ENCODE measurements around the gene ADAMTS16. TPM values are rescaled to one million over a fixed set of nuclear protein-coding genes. Genes with fewer than 3 reads are reported as not detected.

ADAMTS16 gene
- total and polyA plus RNA-seq, 2 experiments from 2014 or later: 0.11 TPM

GRCh38 chr5:5344051-5344571, 204.0 kb downstream of the ADAMTS16 start:
- peaks cover 22% of the 10 kb centered on the region for H3F3A ChIP-seq (ENCODE audit: insufficient read depth)
- H2AFZ ChIP-seq: no peak overlapping the region
- no peaks in the 10 kb centered on the region for H3K9me2 ChIP-seq (ENCODE audit: insufficient read depth)
- no peaks in the 10 kb centered on the region for H3K36me3 ChIP-seq (ENCODE audit: low read depth)
- H3K4me1 ChIP-seq (ENCODE audit: insufficient read depth): peaks cover 32% of the 10 kb centered on the region
- WGBS, 2 experiments (ENCODE audit: low coverage in 1 of 2, low lambda C conversion rate in 2 of 2, missing lambda C conversion rate in 2 of 2): 86 to 92% methylated on average over 4 of the region's 4 CpGs
- no peaks in the 10 kb centered on the region for H3K79me2 ChIP-seq (ENCODE audit: insufficient read depth)
- no peaks in the 10 kb centered on the region for H3K9me3 ChIP-seq (ENCODE audit: low read depth)
- in situ Hi-C loops (cut with MboI): no loop called here
- H3K4me3 ChIP-seq: no peak overlapping the region
- H3K27me3 ChIP-seq (replicated peaks; ENCODE audit: insufficient read depth): peaks cover 5% of the 10 kb centered on the region; the same call in 1 of the 2 replicates
- H3K9ac ChIP-seq: no peak overlapping the region
- no peaks in the 10 kb centered on the region for H4K20me1 ChIP-seq (ENCODE audit: insufficient read depth)
- DNase-seq: no peak
- no peak overlapping the region for H3K27ac ChIP-seq
- no peak overlapping the region for H3K4me2 ChIP-seq (ENCODE audit: unreplicated experiment)
- TF ChIP-seq EZH2phosphoT487 (IDR thresholded peaks at IDR 0.05; ENCODE audit: insufficient read depth, low read depth) (no peak), EZH2 (IDR thresholded peaks at IDR 0.05; ENCODE audit: insufficient read depth, poor library complexity, severe bottlenecking) (no peak)

- Histone ChIP-seq H3K4me3 (no peak overlapping the region), H3K9me3 (ENCODE audit: low read depth) (no peaks in the 10 kb centered on the region), H3K9me2 (ENCODE audit: insufficient read depth) (no peaks in the 10 kb centered on the region), H3K27me3 (replicated peaks; ENCODE audit: insufficient read depth) (peaks cover 9% of the 10 kb centered on the region; the same call in 1 of the 2 replicates), H3K36me3 (ENCODE audit: low read depth) (no peaks in the 10 kb centered on the region), H4K20me1 (ENCODE audit: insufficient read depth) (no peaks in the 10 kb centered on the region), H3K9ac (no peak overlapping the region), H3K4me2 (ENCODE audit: unreplicated experiment) (no peak overlapping the region), H3F3A (ENCODE audit: insufficient read depth) (peaks cover 21% of the 10 kb centered on the region), H3K27ac (no peak overlapping the region), H2AFZ (no peak overlapping the region), H3K4me1 (ENCODE audit: insufficient read depth) (peaks cover 30% of the 10 kb centered on the region), H3K79me2 (ENCODE audit: insufficient read depth) (no peaks in the 10 kb centered on the region)
- 75% methylated on average over 5 of the region's 5 CpGs for WGBS, 2 experiments (ENCODE audit: low coverage in 1 of 2, low lambda C conversion rate in 2 of 2, missing lambda C conversion rate in 2 of 2)
- DNase-seq: no peak
- in situ Hi-C loops (cut with MboI): no loop called here
- TF ChIP-seq EZH2 (IDR thresholded peaks at IDR 0.05; ENCODE audit: insufficient read depth, poor library complexity, severe bottlenecking) (no peak), EZH2phosphoT487 (IDR thresholded peaks at IDR 0.05; ENCODE audit: insufficient read depth, low read depth) (no peak)
These were observed 204.5 kb downstream of the ADAMTS16 start for GRCh38 chr5:5344606-5345005.

GRCh38 chr5:5347442-5347841, 207.3 kb downstream of the ADAMTS16 start:
- Histone ChIP-seq H2AFZ (no peak overlapping the region), H3F3A (ENCODE audit: insufficient read depth) (peaks cover 5% of the 10 kb centered on the region), H3K36me3 (ENCODE audit: low read depth) (no peaks in the 10 kb centered on the region), H3K27me3 (replicated peaks; ENCODE audit: insufficient read depth) (peaks cover 9% of the 10 kb centered on the region; the same call in 1 of the 2 replicates), H3K4me1 (ENCODE audit: insufficient read depth) (peaks cover 4% of the 10 kb centered on the region), H3K9me3 (ENCODE audit: low read depth) (no peaks in the 10 kb centered on the region), H3K9ac (no peak overlapping the region), H3K27ac (no peak overlapping the region), H3K79me2 (ENCODE audit: insufficient read depth) (no peaks in the 10 kb centered on the region), H3K9me2 (ENCODE audit: insufficient read depth) (no peaks in the 10 kb centered on the region), H4K20me1 (ENCODE audit: insufficient read depth) (no peaks in the 10 kb centered on the region), H3K4me3 (no peak overlapping the region), H3K4me2 (ENCODE audit: unreplicated experiment) (no peak overlapping the region)
- TF ChIP-seq EZH2phosphoT487 (IDR thresholded peaks at IDR 0.05; ENCODE audit: insufficient read depth, low read depth) (no peak), EZH2 (IDR thresholded peaks at IDR 0.05; ENCODE audit: insufficient read depth, poor library complexity, severe bottlenecking) (no peak)
- no peak for DNase-seq
- in situ Hi-C loops (cut with MboI): no loop called here
- 64 to 67% methylated on average over 7 of the region's 7 CpGs for WGBS, 2 experiments (ENCODE audit: low coverage in 1 of 2, low lambda C conversion rate in 2 of 2, missing lambda C conversion rate in 2 of 2)

- Histone ChIP-seq H3K9me3 (ENCODE audit: low read depth) (no peaks in the 10 kb centered on the region), H3F3A (ENCODE audit: insufficient read depth) (no peaks in the 10 kb centered on the region), H3K4me2 (ENCODE audit: unreplicated experiment) (no peak overlapping the region), H3K79me2 (ENCODE audit: insufficient read depth) (no peaks in the 10 kb centered on the region), H3K9ac (no peak overlapping the region), H3K36me3 (ENCODE audit: low read depth) (no peaks in the 10 kb centered on the region), H3K27me3 (replicated peaks; ENCODE audit: insufficient read depth) (peaks cover 9% of the 10 kb centered on the region; the same call in 1 of the 2 replicates), H3K4me3 (no peak overlapping the region), H4K20me1 (ENCODE audit: insufficient read depth) (no peaks in the 10 kb centered on the region), H2AFZ (no peak overlapping the region), H3K4me1 (ENCODE audit: insufficient read depth) (no peaks in the 10 kb centered on the region), H3K9me2 (ENCODE audit: insufficient read depth) (no peaks in the 10 kb centered on the region), H3K27ac (no peak overlapping the region)
- 57 to 63% methylated on average over 10 of the region's 10 CpGs for WGBS, 2 experiments (ENCODE audit: low coverage in 1 of 2, low lambda C conversion rate in 2 of 2, missing lambda C conversion rate in 2 of 2)
- TF ChIP-seq EZH2 (IDR thresholded peaks at IDR 0.05; ENCODE audit: insufficient read depth, poor library complexity, severe bottlenecking): no peak
- no peak for TF ChIP-seq EZH2phosphoT487 (IDR thresholded peaks at IDR 0.05; ENCODE audit: insufficient read depth, low read depth)
- no peak for DNase-seq
- in situ Hi-C loops (cut with MboI): no loop called here
These were observed 208.0 kb downstream of the ADAMTS16 start for GRCh38 chr5:5348135-5348534.

- no peaks in the 10 kb centered on the region for H3K9me2 ChIP-seq (ENCODE audit: insufficient read depth)
- no peak overlapping the region for H3K4me2 ChIP-seq (ENCODE audit: unreplicated experiment)
- H3K4me3 ChIP-seq: no peak overlapping the region
- no peaks in the 10 kb centered on the region for H3K79me2 ChIP-seq (ENCODE audit: insufficient read depth)
- no peak overlapping the region for H3K9ac ChIP-seq
- no peaks in the 10 kb centered on the region for H3F3A ChIP-seq (ENCODE audit: insufficient read depth)
- H3K36me3 ChIP-seq (ENCODE audit: low read depth): no peaks in the 10 kb centered on the region
- no peak for TF ChIP-seq EZH2 (IDR thresholded peaks at IDR 0.05; ENCODE audit: insufficient read depth, poor library complexity, severe bottlenecking)
- no peak for TF ChIP-seq EZH2phosphoT487 (IDR thresholded peaks at IDR 0.05; ENCODE audit: insufficient read depth, low read depth)
- H3K9me3 ChIP-seq (ENCODE audit: low read depth): no peaks in the 10 kb centered on the region
- H3K27ac ChIP-seq: no peak overlapping the region
- DNase-seq: no peak
- H3K27me3 ChIP-seq (replicated peaks; ENCODE audit: insufficient read depth): peaks cover 9% of the 10 kb centered on the region; the same call in 1 of the 2 replicates
- H2AFZ ChIP-seq: no peak overlapping the region
- in situ Hi-C loops (cut with MboI): no loop called here
- H3K4me1 ChIP-seq (ENCODE audit: insufficient read depth): no peaks in the 10 kb centered on the region
- no peaks in the 10 kb centered on the region for H4K20me1 ChIP-seq (ENCODE audit: insufficient read depth)
These were observed 208.4 kb downstream of the ADAMTS16 start for GRCh38 chr5:5348576-5348975.
